Endothelial cell of umbilical vein (primary cell): ENCODE measurements around the gene TRMO. TPM values are rescaled to one million over a fixed set of nuclear protein-coding genes. Genes with fewer than 3 reads are reported as not detected.

Experiments
- BruUV-seq: library from RNA; stranded (reverse); fragments of 400-500 nt; replicated peaks from 2 replicates; lab custom pipeline; 2021; lab: Mats Ljungman, UMichigan
- CTCF ChIA-PET: fragments of 300-600, 350-600 bp; sonication (Branson Sonifier 250); formaldehyde crosslinking; loops from one replicate; lab custom pipeline; 2021; ENCODE audit warnings: antibody characterized with exemption, inconsistent platforms; lab: Charles Lee
- POLR2A ChIA-PET: fragments of 300-600, 350-600 bp; sonication (Branson Sonifier 250); formaldehyde crosslinking; loops from one replicate; lab custom pipeline; 2021; ENCODE audit warnings: antibody characterized with exemption, inconsistent platforms; lab: Charles Lee
- DNase-seq: peaks from one replicate; pipeline ENCODE4 v3.0.0-alpha.2; 2011; ENCODE audit warnings: low read depth, low spot score
- FAIRE-seq: peaks from 2 replicates; lab custom pipeline; 2011; peaks lifted over from hg19 to GRCh38; lab: Jason Lieb, UNC
- H2AFZ ChIP-seq: 2 replicates; pipeline ENCODE4 v1.6.0; 2012; ENCODE audit warnings: low read depth, low read length, control low read depth, inconsistent platforms
- H3K27ac ChIP-seq: 2 replicates; pipeline ENCODE4 v1.5.1; 2011; ENCODE audit warnings: low read depth, mild to moderate bottlenecking, control low read depth, low read length, moderate library complexity; ENCODE audit not compliant: insufficient read depth
- H3K27me3 ChIP-seq, 2 experiments: 2 replicates each; pipeline versions ENCODE4 v1.6.0 to v1.6.1; 2011; ENCODE audit warnings: low read length in 2 of 2, mixed read lengths in 1 of 2; ENCODE audit not compliant: control insufficient read depth in 2 of 2, insufficient read depth in 2 of 2
- H3K36me3 ChIP-seq, 2 experiments: 2 replicates in 1 of 2; 3 replicates in 1 of 2; pipeline ENCODE4 v1.5.1; 2011; ENCODE audit warnings: low read length in 2 of 2, mild to moderate bottlenecking in 1 of 2, moderate library complexity in 1 of 2; ENCODE audit not compliant: control insufficient read depth in 2 of 2, insufficient read depth in 2 of 2; ENCODE audit errors: extremely low read depth in 1 of 2
- H3K4me1 ChIP-seq: 3 replicates; pipeline ENCODE4 v1.5.1; 2011; ENCODE audit warnings: mild to moderate bottlenecking, low read length; ENCODE audit not compliant: control insufficient read depth, insufficient read depth; ENCODE audit errors: extremely low read depth
- H3K4me2 ChIP-seq: 2 replicates; pipeline ENCODE4 v1.6.1; 2011; ENCODE audit warnings: low read length, control low read depth, mixed read lengths; ENCODE audit not compliant: insufficient read depth
- H3K4me3 ChIP-seq, 3 experiments: fragments of 200-600 bp in 1 of 3; sonication (generic), shearing (Covaris generic) in 1 of 3; replicated peaks in 1 of 3; 2 replicates each; pipeline ENCODE4 v1.5.1; 2011 to 2016; ENCODE audit warnings: control low read depth in 3 of 3, low read length in 3 of 3, mild to moderate bottlenecking in 2 of 3, inconsistent platforms in 1 of 3, low read depth in 1 of 3, moderate library complexity in 1 of 3; ENCODE audit not compliant: insufficient read depth in 1 of 3
- H3K79me2 ChIP-seq: 2 replicates; pipeline ENCODE4 v1.6.0; 2012; ENCODE audit warnings: low read length, inconsistent platforms; ENCODE audit not compliant: control insufficient read depth, insufficient read depth
- H3K9ac ChIP-seq: replicated peaks from 2 replicates; pipeline ENCODE3; 2011; ENCODE audit warnings: low read length, control low read depth; ENCODE audit not compliant: insufficient read depth; ENCODE audit errors: extremely low read depth
- H3K9me1 ChIP-seq: replicated peaks from 3 replicates; pipeline ENCODE4 v1.6.0; 2011; ENCODE audit warnings: mild to moderate bottlenecking, low read length; ENCODE audit not compliant: control insufficient read depth, insufficient read depth; ENCODE audit errors: extremely low read depth
- H3K9me3 ChIP-seq: replicated peaks from 2 replicates; pipeline ENCODE4 v1.5.1; 2012; ENCODE audit warnings: low read length, inconsistent platforms; ENCODE audit not compliant: control insufficient read depth, insufficient read depth
- H4K20me1 ChIP-seq: replicated peaks from 2 replicates; pipeline ENCODE3; 2011; ENCODE audit warnings: mild to moderate bottlenecking, low read length; ENCODE audit not compliant: control insufficient read depth, insufficient read depth; ENCODE audit errors: extremely low read depth
- EZH2 ChIP-seq: IDR thresholded peaks from 2 replicates; pipeline ENCODE4 v1.6.1; 2012; ENCODE audit warnings: borderline replicate concordance, low read depth, mild to moderate bottlenecking, moderate library complexity, low read length, inconsistent platforms; ENCODE audit not compliant: severe bottlenecking
- FOS ChIP-seq: IDR thresholded peaks from 2 replicates; pipeline ENCODE4 v1.6.1; 2011; ENCODE audit warnings: mild to moderate bottlenecking, low read length, moderate library complexity, borderline replicate concordance; ENCODE audit not compliant: insufficient read depth
- POLR2AphosphoS5 ChIP-seq: IDR thresholded peaks from 2 replicates; pipeline ENCODE4 v1.6.1; 2012; ENCODE audit warnings: low read depth, mild to moderate bottlenecking, control low read depth, low read length, moderate library complexity; ENCODE audit not compliant: insufficient read depth
- dilution Hi-C: fragments of 300-500 bp; cut with MboI; formaldehyde crosslinking; loops from one replicate; pipeline ENCODE4 v1.15.0; 2019; ENCODE audit warnings: low sequenced_read_pairs; ENCODE audit not compliant: extremely low pct_ligation_motif_present
- intact Hi-C: fragments of 100-400 bp; cut with micrococcal nuclease; formaldehyde crosslinking; loops from one replicate; pipeline ENCODE4 v1.10.0; 2022
- polyA plus RNA-seq, 4 experiments: library from polyadenylated mRNA; depleted of rRNA in 3 of 4; stranded (reverse) in 3 of 4; unstranded in 1 of 4; fragments of >200 nt; gene quantifications; 2 replicates each; pipeline versions ENCODE4 v1.2.1 to v1.2.3, GENCODE V29; 2011 to 2012; ENCODE audit warnings: missing spikeins in 1 of 4
- total RNA-seq: library from RNA; stranded (reverse); gene quantifications from 2 replicates; pipeline ENCODE4 v1.2.3, GENCODE V29; 2021

Gene TRMO
- total and polyA plus RNA-seq, 2 donors (not counting 3 experiments of a cell fraction or from before 2014, with no cell fraction given), result 10.1 to 11.9 TPM

DNA sequence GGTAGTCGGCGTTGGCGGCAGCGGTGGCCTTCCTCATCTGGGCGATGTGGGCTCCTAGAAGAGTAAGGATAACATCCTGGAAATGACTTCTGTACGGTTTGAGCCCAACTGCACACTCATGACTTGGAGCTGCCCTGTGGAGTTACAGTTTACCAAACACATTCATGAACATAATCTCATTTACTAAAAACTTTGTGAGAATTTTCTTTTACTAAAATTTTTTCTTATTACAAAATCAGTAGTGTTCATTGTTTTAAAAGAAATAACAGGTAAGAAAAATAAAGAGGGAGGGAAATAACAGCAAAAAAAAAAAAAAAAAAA lies 63.9 kb downstream of the TRMO start:
- Histone ChIP-seq H3K4me3 (no peak overlapping the region), H3K79me2 (no peaks in the 10 kb centered on the region), H3K4me2 (no peak overlapping the region), H3K9me3 (no peaks in the 10 kb centered on the region), H3K9ac (no peak overlapping the region), H2AFZ (no peak overlapping the region), H3K4me1 (no peaks in the 10 kb centered on the region), H3K27me3 (peaks cover 72 to 89% of the 10 kb centered on the region in 2 experiments), H4K20me1 (no peaks in the 10 kb centered on the region), H3K36me3 (no peaks in the 10 kb centered on the region), H3K27ac (no peak overlapping the region), H3K9me1 (no peaks in the 10 kb centered on the region)
- FAIRE-seq (no peak), DNase-seq (no peak)
- POLR2A ChIA-PET, result no interaction called here
- dilution Hi-C loops (no loop called here), intact Hi-C loops (no loop called here)
- BruUV-seq, result no TSS peak
- TF ChIP-seq POLR2AphosphoS5, result no peak
- CTCF ChIA-PET, result interaction anchor here (1.3 kb wide), 1 partner anchor 43 kb away, joined by 3 read pairs; no protein-coding TSS in a partner anchor

DNA sequence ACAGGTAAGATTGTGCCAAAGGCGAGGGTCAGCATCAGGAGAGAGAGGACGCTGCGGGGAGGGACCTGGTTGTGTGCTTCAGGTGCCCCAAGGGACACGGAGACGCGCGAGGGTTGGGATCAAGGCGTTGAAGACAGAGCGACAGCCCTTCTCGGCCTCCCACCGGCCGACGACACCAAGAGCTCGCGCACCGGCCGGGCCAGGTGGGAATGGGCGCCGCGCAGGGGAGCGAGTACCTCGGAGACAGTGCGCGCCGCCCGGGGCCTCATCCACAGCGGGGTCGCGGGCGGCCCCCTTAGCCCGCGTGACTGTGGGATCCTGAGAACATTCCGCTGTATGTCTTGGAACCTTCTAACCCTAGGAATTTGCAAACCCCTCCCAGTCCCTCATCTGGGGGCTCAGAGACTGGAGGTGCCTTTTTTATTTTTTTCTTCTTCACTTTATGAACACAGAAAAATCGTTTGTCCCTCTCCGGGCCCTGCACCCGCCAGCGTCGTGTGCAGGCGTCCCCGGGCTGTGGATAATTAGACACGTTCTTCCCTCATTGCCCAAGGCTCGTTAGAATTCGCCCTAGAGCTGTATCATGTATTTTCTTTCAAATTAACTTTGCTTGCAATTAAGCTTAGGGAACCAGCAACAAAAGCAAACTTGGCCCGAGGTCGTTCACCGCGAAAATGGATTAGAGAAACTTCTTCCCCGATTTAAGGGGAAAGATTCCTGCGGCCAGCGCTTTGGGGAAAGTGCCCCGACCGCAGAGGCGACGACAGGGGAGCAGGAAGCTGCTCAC lies 64.5 kb downstream of the TRMO start:
- Histone ChIP-seq H3K9ac (no peak overlapping the region), H3K9me3 (no peaks in the 10 kb centered on the region), H3K27ac (no peak overlapping the region), H3K4me3 (no peak overlapping the region), H2AFZ (no peak overlapping the region), H3K79me2 (no peaks in the 10 kb centered on the region), H3K4me2 (no peak overlapping the region), H4K20me1 (no peaks in the 10 kb centered on the region), H3K36me3 (no peaks in the 10 kb centered on the region), H3K9me1 (no peaks in the 10 kb centered on the region), H3K4me1 (no peaks in the 10 kb centered on the region), H3K27me3 (peaks cover 72 to 90% of the 10 kb centered on the region in 2 experiments)
- intact Hi-C loops, result no loop called here
- dilution Hi-C loops, result no loop called here
- ChIA-PET POLR2A (no interaction called here), CTCF (interaction anchor here (1.3 kb wide), 1 partner anchor 44 kb away, joined by 3 read pairs; no protein-coding TSS in a partner anchor)
- TF ChIP-seq EZH2 (peak; percentile 94), FOS (no peak)
- no TSS peak for BruUV-seq
- FAIRE-seq (no peak), DNase-seq (no peak)
